K562 (cell line): ENCODE data around the gene MVP. TPM values are rescaled to one million over a fixed set of nuclear protein-coding genes. Genes with fewer than 3 reads are reported as not detected.

Experiments
- CBX3 ChIP-seq, 2 experiments: IDR thresholded peaks; 1 replicate in 1 of 2; 2 replicates in 1 of 2; pipeline ENCODE4 v1.6.1; 2012; ENCODE audit warnings: inconsistent platforms in 2 of 2, low read length in 2 of 2, borderline replicate concordance in 1 of 2, control low read depth in 1 of 2
- MCM2 ChIP-seq: fragments of 450-650 bp; IDR thresholded peaks from 2 replicates; pipeline ENCODE4 v1.6.1; 2017; ENCODE audit warnings: low read depth, mild to moderate bottlenecking
- NFXL1 ChIP-seq: fragments of 450-650 bp; formaldehyde crosslinking; IDR thresholded peaks from 2 replicates; pipeline ENCODE4 v1.4.0; 2021; ENCODE audit warnings: mild to moderate bottlenecking
- RFX7 ChIP-seq: fragments of 250-450 bp; sonication (Bioruptor Pico); IDR thresholded peaks from 2 replicates; pipeline ENCODE4 v1.5.1; 2021; ENCODE audit warnings: mild to moderate bottlenecking
- SMAD4 ChIP-seq: fragments of 250-450 bp; sonication (Bioruptor Pico); conservative IDR thresholded peaks from 2 replicates; pipeline ENCODE4 v1.8.0; 2021; ENCODE audit warnings: inconsistent platforms, mild to moderate bottlenecking, moderate library complexity
- TFAP4 ChIP-seq: sonication (generic); formaldehyde crosslinking; IDR thresholded peaks from 2 replicates; pipeline ENCODE4 v1.8.0; 2022; ENCODE audit warnings: missing genetic modification reagents, mild to moderate bottlenecking, moderate library complexity, borderline replicate concordance
- ZBTB7A ChIP-seq: IDR thresholded peaks from 2 replicates; pipeline ENCODE4 v1.6.1; 2011; ENCODE audit warnings: low read depth, mild to moderate bottlenecking, low read length, moderate library complexity, borderline replicate concordance; ENCODE audit not compliant: control insufficient read depth
- ZFPM2 ChIP-seq: fragments of 250-450 bp; sonication (Bioruptor Pico); IDR thresholded peaks from 2 replicates; pipeline ENCODE4 v1.5.1; 2022; ENCODE audit warnings: mild to moderate bottlenecking
- ZNF318 ChIP-seq, 2 experiments: fragments of 450-650 bp; IDR thresholded peaks; 2 replicates each; pipeline ENCODE4 v1.6.1; 2016; ENCODE audit warnings: mild to moderate bottlenecking in 2 of 2, borderline replicate concordance in 1 of 2, low read depth in 1 of 2, moderate library complexity in 1 of 2
- ZNF324 ChIP-seq: fragments of 250-450 bp; sonication (Bioruptor Pico); IDR thresholded peaks from 2 replicates; pipeline ENCODE4 v1.4.0; 2020; ENCODE audit warnings: mild to moderate bottlenecking
- polyA plus RNA-seq, 8 experiments: library from polyadenylated mRNA; depleted of rRNA in 4 of 8; stranded (reverse) in 5 of 8; unstranded in 3 of 8; fragments of >200 nt; fragmentation: Nextera tagmentation in 2 of 8; fragmentation: Illumina TruSeq in 1 of 8; extraction: Ambion mirVana in 2 of 8; extraction: Trizol in 1 of 8; gene quantifications; 2 replicates each; pipeline versions ENCODE4 v1.2.1 to v1.2.3, GENCODE V29; 2011 to 2014; ENCODE audit warnings: inconsistent platforms in 1 of 8, missing spikeins in 1 of 8
- total RNA-seq, 7 experiments: library from RNA; depleted of rRNA in 6 of 7; stranded (reverse); fragments of >200 nt in 6 of 7; fragmentation: Illumina TruSeq in 2 of 7; extraction: Trizol in 2 of 7; gene quantifications; 2 replicates each; pipeline versions ENCODE4 v1.2.1 to v1.2.3, GENCODE V29; 2011 to 2021; ENCODE audit warnings: low replicate concordance in 1 of 7
- TF ChIP-seq, protein P1 (sequence below): fragments of 250-450 bp; sonication (Bioruptor Pico); IDR thresholded peaks from 2 replicates; pipeline ENCODE4 v1.4.0; 2020

The MVP gene
- total and polyA plus RNA-seq, 9 of the 15 experiments (the other 6 are each of a cell fraction or from before 2014, with no cell fraction given): 0.39 to 1.9 (median 0.76) TPM; not detected in 2

DNA sequence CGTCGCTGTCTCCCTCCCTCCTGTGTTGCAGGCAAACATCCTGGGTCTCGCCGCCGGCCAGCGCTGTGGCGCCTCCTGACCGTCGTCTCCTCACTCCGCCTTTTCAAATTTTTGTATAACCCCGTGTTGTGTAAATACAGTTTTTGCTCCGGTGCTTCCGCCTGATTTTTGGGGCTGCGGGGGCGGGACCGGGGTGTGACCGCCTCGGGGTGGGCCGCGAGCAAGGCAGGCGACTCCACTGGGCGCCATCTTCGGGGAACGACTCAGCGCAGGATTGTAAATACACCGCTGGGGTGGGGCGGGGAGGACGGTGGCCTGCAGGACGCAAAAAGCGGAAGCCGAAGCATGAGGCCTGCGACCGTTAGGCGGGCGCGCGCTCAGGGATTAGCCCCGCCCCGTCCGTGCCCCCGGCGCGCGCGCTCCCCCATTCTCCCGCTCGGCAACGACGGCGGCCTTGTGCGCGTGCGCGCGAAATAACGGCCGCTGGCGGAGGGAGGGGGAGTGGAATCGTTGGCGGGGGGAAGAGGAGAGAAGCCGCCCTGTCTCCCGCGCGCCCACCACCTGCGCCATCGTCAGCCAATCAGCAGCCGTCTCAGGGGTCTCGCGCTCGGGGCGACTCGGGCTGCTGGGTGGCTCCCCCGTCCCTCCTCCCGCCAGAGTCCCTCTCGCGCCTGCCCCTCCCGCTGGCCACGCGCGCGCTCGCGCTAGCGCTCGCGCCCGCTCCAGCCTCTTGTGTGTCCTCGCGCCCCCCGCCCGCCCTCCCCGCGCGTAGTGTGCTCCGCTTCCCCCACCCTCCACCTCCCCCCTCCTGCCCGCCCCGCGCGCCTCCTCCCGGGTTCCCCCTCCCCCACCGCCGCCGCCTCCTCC, 14.8 kb upstream of the MVP start (continued):
- TF ChIP-seq, protein P1, sequence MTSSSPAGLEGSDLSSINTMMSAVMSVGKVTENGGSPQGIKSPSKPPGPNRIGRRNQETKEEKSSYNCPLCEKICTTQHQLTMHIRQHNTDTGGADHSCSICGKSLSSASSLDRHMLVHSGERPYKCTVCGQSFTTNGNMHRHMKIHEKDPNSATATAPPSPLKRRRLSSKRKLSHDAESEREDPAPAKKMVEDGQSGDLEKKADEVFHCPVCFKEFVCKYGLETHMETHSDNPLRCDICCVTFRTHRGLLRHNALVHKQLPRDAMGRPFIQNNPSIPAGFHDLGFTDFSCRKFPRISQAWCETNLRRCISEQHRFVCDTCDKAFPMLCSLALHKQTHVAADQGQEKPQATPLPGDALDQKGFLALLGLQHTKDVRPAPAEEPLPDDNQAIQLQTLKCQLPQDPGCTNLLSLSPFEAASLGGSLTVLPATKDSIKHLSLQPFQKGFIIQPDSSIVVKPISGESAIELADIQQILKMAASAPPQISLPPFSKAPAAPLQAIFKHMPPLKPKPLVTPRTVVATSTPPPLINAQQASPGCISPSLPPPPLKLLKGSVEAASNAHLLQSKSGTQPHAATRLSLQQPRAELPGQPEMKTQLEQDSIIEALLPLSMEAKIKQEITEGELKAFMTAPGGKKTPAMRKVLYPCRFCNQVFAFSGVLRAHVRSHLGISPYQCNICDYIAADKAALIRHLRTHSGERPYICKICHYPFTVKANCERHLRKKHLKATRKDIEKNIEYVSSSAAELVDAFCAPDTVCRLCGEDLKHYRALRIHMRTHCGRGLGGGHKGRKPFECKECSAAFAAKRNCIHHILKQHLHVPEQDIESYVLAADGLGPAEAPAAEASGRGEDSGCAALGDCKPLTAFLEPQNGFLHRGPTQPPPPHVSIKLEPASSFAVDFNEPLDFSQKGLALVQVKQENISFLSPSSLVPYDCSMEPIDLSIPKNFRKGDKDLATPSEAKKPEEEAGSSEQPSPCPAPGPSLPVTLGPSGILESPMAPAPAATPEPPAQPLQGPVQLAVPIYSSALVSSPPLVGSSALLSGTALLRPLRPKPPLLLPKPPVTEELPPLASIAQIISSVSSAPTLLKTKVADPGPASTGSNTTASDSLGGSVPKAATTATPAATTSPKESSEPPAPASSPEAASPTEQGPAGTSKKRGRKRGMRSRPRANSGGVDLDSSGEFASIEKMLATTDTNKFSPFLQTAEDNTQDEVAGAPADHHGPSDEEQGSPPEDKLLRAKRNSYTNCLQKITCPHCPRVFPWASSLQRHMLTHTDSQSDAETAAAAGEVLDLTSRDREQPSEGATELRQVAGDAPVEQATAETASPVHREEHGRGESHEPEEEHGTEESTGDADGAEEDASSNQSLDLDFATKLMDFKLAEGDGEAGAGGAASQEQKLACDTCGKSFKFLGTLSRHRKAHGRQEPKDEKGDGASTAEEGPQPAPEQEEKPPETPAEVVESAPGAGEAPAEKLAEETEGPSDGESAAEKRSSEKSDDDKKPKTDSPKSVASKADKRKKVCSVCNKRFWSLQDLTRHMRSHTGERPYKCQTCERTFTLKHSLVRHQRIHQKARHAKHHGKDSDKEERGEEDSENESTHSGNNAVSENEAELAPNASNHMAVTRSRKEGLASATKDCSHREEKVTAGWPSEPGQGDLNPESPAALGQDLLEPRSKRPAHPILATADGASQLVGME (CRISPR knock-in tag): peak; percentile 72; the same call in 1 of the 2 replicates
- no peak for TF ChIP-seq MCM2
- no peak for TF ChIP-seq ZFPM2 (CRISPR knock-in tag)
- peak; percentile 56 for TF ChIP-seq ZNF324 (CRISPR knock-in tag)
- 0 out of 2 replicates have a peak, but pooled peaks have one; percentile 17 for TF ChIP-seq RFX7 (CRISPR knock-in tag)
- peak; percentile 91 for TF ChIP-seq TFAP4 (CRISPR knock-in tag)
- TF ChIP-seq SMAD4 (CRISPR knock-in tag): peak; percentile 87
- no peak for TF ChIP-seq NFXL1
- TF ChIP-seq ZNF318 (IDR thresholded peaks at IDR 0.05; ENCODE audit: borderline replicate concordance in 1 of 2, low read depth in 1 of 2): no peak
- peak; percentile 78 for TF ChIP-seq ZBTB7A
- peak in 1 of 2 experiments; percentile 77; a peak in 1 of 3 replicates for TF ChIP-seq CBX3 (IDR thresholded peaks at IDR 0.05; ENCODE audit: borderline replicate concordance in 1 of 2, low read length in 2 of 2)
